HG02885 (cell line): ENCODE measurements around the gene GALNT9.

ENCODE experiments used
- ATAC-seq: cut with Tn5 transposase; IDR thresholded peaks from one replicate; pipeline ENCODE4 v1.9.1; 2021; ENCODE audit warnings: mild to moderate bottlenecking; ENCODE audit not compliant: unreplicated experiment, poor library complexity

The GALNT9 gene

DNA sequence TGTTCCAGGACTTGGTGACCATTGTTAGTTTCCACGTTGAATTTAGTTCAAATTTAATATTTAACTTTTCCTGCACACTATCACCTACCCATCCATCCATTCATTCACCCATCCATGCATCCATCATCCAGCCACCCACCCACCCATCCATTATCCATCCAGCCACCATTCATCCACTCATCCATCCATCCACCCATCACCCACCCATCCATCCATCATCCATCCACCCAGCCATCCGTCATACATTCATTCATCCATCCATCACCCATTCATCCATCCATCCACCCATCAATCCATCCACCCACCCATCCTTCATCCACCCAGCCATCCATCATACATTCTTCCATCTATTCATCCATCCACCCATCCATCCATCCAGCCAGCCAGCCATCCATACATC is 163.3 kb downstream of the GALNT9 start:
- no peak for ATAC-seq

DNA sequence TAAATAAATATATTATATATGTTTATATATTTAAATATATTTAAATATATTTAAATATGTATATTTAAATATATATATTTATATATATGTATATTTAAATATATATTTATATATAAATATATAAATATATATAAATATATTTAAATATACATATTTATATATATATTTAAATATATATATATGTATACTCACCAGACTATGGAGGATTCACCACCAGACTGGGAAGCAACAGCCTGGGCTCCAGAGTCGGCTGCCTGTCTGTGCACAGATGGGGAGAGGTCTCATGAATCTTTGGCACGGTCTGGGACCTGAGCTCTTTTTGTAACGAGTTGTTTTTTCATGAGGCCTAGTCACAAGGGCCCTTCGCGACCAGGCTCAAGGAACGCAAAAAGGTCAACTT is 163.8 kb downstream of the GALNT9 start:
- no peak for ATAC-seq

GRCh38 chr12:132164426-132164825 is 165.0 kb downstream of the GALNT9 start:
- no peak for ATAC-seq

DNA sequence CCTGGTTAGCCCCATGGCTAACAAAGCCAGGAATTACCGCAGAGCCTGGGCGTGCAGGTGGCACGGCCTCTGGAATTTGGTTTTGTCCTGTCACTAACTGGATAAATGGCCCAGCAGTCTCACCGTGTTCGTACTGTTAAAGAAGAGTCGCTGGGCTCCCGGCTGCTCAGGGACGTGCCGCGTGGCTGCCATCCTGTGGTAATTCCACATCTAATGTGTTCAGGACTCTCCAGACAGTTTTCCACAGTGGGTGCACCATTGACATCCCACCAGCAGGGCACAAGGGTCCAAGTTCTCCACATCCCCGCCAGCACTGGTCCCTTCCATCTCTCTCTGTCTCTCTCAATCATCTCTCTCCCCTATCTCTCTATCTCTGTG is 165.5 kb downstream of the GALNT9 start:
- no peak for ATAC-seq

DNA sequence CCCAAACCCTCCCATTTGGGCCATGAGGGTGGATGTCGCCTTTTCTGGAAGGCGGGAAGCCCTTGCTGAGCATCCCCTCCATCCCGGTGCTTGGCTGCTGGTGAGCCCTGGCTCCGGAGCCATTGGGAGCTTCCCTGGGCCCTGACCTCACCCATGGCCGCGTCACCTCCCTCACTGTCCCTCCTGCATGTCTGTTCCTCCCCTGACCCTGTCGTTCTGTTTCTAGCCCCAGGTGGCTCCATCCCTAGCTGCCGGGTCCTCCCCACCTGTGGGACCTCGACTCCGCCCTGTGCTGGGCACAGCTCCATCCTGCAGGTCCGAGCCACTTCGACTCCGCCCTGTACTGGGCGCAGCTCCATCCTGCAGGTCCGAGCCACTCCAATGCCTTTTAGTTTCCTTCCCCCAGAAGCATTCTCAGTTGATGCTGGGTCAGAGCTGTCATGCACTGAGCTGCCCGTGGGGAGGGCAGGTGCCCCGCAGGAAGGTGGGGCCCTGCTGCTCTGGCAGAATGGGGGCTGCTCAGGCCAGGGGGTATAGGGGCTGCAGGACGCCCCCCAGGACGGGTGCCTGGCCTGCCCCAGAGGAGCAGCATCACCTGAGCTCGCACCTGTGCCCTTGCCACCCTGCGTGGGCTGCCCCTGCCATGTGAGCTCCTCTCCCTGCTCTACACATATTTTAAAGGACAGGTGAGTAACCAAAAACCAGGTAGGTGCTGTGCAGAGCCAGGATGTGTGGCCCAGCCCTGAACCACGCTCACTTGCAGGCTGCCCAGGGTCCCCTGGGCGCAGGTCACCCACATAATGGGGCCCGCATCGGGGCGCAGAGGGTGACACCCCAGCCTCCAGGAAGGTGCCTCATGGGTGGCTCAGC is 166.1 kb downstream of the GALNT9 start:
- no peak for ATAC-seq

DNA sequence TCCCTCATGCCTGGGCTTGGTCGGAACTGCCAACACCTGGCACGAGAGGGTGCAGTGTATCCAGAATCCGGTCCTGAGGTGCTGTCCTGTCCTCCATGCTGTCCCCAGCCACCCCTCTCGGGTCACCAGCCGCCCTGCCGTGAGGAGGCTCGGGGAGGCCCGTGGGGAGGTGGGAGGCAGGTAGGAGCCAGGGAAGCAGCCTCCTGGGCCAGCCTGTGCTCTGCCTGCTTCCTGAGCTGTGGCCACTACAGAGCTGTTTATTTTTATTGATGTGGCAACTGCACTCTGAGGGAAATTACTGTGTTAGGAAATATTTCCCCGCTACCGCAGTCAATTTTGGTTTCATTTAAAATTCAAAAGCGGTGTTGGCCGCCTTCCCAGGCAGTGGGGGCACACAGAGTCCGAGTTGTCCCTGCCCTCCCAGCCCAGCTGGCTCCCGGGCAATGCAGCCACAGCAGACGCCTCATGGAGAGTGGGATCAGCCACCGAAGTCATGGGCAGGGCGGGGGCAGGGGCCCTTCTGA is 166.8 kb downstream of the GALNT9 start:
- no peak for ATAC-seq

DNA sequence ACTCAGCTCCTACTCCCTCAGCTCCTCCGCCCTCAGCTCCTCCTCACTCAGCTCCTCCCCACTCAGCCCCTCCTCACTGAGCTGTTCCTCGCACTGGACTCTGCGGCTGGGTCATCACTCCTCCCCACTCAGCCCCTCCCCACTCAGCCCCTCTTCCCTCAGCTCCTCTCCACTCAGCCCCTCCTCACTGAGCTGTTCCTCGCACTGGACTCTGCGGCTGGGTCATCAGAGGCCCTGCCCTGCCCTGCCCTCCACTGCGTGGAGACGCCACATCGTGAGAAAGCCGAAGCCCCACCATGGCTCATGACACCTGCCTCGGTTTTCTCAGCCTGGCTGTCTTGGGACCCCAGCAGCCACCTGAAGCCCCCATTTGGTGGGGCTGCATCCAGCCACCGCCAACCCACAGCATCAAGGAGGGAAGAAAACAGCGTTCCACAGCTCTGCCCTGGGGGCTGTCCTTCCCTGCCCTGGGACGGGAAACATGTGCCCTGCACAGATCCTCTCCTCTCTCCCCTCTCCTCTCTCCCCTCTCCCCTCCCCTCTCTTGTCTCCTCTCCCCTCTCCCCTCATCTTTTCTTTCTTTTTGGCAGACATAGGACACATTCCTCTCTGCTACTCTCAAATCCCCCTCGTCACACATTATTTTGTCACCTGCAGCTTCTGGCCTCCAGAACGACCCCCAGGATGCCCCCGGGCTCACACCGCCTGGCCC is 167.4 kb downstream of the GALNT9 start:
- ATAC-seq: no peak

GRCh38 chr12:132161036-132161781 is 168.2 kb downstream of the GALNT9 start:
- ATAC-seq: no peak

GRCh38 chr12:132160601-132161035 is 168.8 kb downstream of the GALNT9 start:
- no peak for ATAC-seq

DNA sequence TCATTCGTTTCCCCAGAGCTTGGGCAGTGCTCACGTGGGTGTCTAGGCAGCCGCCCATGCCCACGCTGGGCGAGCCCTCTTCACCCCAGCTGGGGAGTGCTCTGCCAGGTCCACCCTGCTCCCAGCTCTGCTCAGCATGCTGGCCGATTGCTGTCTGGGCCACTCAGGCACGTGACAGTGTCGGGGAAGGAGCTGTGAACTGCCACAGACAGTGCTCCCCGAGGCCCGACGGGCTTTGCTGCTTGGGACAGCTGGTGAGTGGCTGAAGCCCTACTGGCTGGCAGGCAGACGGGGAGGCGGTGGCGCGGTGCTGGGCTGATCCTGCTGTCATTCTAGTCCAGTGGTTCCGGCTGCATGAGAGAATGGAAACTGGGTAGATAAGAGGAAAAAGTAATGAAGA is 169.4 kb downstream of the GALNT9 start:
- ATAC-seq: no peak

GRCh38 chr12:132159555-132160003 is 169.8 kb downstream of the GALNT9 start:
- ATAC-seq: no peak

GRCh38 chr12:132158677-132159554 is 170.5 kb downstream of the GALNT9 start:
- no peak for ATAC-seq

- ATAC-seq: no peak
These were observed 171.5 kb downstream of the GALNT9 start for GRCh38 chr12:132157733-132158409.

DNA sequence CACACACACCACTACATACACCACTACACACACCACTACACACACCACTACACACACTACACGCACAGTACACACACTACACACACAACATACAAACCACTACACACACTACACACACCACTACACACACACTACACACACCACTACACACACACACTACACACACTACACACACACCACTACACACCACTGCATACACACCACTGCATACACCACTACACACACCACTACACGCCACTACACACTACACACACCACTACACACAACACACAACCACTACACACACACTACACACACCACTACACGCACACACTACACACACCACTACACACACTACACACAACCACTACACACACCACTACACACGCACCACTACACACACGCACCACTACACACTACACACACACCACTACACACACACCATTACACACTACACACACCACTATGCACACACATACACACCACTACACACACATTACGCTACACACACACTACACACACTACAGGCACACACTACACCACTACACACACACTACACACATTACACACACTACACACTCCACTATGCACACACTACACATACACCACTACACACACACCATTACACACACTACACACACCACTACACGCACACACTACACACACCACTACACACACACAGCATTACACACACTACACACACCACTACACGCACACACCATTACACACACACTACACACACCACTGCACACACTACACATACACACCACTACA is 172.6 kb downstream of the GALNT9 start:
- no peak for ATAC-seq

DNA sequence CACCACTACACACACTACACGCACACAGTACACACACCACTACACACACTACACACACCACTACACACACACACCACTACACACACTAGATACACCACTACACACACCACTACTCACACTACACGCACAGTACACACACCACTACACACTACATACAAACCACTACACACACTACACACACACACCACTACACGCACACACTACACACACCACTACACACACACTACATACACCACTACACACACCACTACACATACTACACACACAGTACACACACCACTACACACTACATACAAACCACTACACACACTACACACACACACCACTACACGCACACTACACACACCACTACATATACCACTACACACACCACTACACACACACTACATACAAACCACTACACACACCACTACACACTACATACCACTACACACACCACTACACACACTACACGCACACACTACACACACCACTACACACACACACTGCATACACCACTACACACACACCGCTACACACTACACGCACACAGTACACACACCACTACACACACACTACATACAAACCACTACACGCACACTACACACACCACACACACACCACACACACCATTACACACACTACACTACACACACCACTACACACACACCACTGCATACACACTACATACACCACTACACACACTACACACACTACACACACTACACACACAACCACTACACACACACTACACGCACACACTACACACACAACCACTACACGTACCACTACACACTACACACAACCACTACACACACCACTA is 173.4 kb downstream of the GALNT9 start:
- no peak for ATAC-seq

DNA sequence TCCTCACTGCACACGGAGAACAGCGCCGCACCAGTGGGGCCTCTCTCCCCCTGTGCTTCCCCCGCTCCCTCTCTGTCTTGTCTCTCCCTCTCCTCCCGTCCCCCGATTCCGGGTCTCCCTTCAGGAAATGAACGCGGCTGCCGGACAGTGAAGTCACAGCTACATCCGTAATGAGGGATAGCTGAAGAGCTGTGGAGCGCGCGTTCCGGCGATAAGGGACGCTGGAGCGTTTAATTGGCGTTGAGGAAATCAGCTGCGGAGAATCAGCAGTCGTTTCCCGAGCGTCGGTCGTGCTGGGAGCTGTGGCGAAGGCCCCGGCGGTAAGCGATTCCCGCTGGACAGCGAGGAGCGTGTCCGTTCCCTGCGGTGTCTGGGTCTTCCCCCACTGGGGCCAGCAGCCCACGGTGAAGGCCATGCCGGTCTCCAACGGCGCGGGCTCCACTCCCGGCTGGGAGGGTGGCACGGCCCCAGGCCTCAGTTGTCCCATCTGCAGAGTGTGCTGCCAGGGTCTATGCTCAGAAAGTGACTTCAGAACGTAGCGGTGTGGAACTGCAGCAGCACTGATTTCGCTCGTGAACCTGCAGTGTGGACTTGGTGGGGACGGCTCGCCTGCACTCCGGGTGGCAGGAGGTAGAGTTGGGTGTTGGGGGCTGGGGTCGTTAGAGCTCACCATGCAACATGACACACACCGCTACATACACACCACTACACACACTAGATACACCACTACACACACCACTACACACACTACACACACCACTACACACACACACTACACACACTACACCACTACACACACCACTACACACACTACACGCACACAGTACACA is 174.2 kb downstream of the GALNT9 start:
- no peak for ATAC-seq

DNA sequence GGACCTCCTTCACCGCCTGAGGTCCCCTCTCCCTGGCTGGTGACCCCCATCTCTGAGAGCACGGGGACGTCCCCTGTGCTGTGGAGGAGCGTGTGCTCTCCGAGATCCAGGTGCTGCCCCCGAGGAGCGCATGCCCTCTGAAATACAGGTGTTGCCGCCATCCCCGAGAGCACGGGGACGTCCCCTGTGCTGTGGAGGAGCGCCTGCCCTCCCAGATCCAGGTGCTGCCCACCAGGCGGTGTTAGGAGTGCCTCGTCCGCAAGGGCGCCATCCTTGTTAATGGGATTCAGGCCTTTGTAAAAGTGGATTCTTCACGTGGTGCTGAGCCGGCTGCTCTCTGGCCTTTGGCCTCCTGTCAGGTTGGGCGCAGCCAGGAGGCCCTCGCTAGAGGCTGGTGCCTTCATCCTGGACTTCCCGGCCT is 175.0 kb downstream of the GALNT9 start:
- no peak for ATAC-seq
